ENCODE results near the gene MYO6.

DNA sequence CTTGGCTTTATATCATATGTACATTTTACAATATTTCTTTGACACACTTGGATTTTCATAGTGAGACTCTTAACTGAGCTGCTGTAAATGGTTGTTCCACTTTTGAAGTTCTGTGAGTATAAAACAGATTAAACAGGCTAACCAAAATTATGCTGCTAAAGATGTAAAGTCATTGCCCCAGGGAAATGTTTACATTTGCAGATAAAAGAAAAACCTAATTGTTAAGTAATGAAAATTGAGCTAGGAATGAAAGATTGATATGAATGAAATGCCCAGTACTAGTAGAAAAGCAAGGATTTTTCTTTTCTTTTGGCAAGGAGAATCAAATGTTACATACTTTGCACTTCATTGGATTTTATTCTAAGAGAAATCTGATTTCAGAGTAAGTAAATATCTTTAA is 164.0 kb downstream of the MYO6 start:
- TF ChIP-seq, protein P1, sequence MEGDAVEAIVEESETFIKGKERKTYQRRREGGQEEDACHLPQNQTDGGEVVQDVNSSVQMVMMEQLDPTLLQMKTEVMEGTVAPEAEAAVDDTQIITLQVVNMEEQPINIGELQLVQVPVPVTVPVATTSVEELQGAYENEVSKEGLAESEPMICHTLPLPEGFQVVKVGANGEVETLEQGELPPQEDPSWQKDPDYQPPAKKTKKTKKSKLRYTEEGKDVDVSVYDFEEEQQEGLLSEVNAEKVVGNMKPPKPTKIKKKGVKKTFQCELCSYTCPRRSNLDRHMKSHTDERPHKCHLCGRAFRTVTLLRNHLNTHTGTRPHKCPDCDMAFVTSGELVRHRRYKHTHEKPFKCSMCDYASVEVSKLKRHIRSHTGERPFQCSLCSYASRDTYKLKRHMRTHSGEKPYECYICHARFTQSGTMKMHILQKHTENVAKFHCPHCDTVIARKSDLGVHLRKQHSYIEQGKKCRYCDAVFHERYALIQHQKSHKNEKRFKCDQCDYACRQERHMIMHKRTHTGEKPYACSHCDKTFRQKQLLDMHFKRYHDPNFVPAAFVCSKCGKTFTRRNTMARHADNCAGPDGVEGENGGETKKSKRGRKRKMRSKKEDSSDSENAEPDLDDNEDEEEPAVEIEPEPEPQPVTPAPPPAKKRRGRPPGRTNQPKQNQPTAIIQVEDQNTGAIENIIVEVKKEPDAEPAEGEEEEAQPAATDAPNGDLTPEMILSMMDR (IDR thresholded peaks at IDR 0.05; ENCODE audit: low read depth, low read length) = no peak
- TF ChIP-seq EZH2phosphoT487 (IDR thresholded peaks at IDR 0.05; ENCODE audit: low read depth) = no peak
